H1 (cell line): ENCODE data around the gene ADGRV1. TPM values are rescaled to one million over a fixed set of nuclear protein-coding genes. Genes with fewer than 3 reads are reported as not detected.

Source experiments
- CTCF ChIA-PET: fragments of 300-600 bp; sonication (Branson Sonifier 250); formaldehyde crosslinking; loops from one replicate; lab custom pipeline; 2021; ENCODE audit not compliant: partially characterized antibody; lab: Charles Lee
- POLR2A ChIA-PET: fragments of 300-600 bp; sonication (Branson Sonifier 250); formaldehyde crosslinking; loops from one replicate; lab custom pipeline; 2021; ENCODE audit warnings: inconsistent platforms; ENCODE audit not compliant: partially characterized antibody; lab: Charles Lee
- DNase-seq, 2 experiments: peaks; one replicate each; pipeline versions ENCODE4 v3.0.0 to v3.0.0-alpha.2; 2010 to 2022; ENCODE audit warnings: low spot score in 2 of 2, low read depth in 1 of 2, mixed read lengths in 1 of 2
- FAIRE-seq: peaks from 2 replicates; lab custom pipeline; 2011; peaks lifted over from hg19 to GRCh38; lab: Jason Lieb, UNC
- H2AFZ ChIP-seq: 2 replicates; pipeline ENCODE4 v1.8.1; 2012; ENCODE audit warnings: low read length, inconsistent platforms
- H2AK5ac ChIP-seq: 2 replicates; pipeline ENCODE4 v1.6.1; 2013; ENCODE audit warnings: low read depth, low read length
- H2BK120ac ChIP-seq: replicated peaks from 2 replicates; pipeline ENCODE3; 2013; ENCODE audit warnings: low read depth, low read length, inconsistent platforms
- H2BK12ac ChIP-seq: 2 replicates; pipeline ENCODE4 v1.6.1; 2013; ENCODE audit warnings: low read depth, low read length
- H2BK15ac ChIP-seq: 2 replicates; pipeline ENCODE4 v1.6.1; 2013; ENCODE audit warnings: low read length
- H2BK20ac ChIP-seq: 2 replicates; pipeline ENCODE4 v1.6.1; 2013; ENCODE audit warnings: low read length
- H2BK5ac ChIP-seq: 2 replicates; pipeline ENCODE4 v1.6.1; 2013; ENCODE audit warnings: low read depth, low read length
- H3K14ac ChIP-seq: 2 replicates; pipeline ENCODE4 v1.6.1; 2013; ENCODE audit warnings: inconsistent platforms; ENCODE audit not compliant: insufficient read length
- H3K18ac ChIP-seq: 2 replicates; pipeline ENCODE4 v1.6.1; 2013; ENCODE audit warnings: low read length; ENCODE audit errors: extremely low read depth
- H3K23ac ChIP-seq: 2 replicates; pipeline ENCODE4 v1.6.1; 2013; ENCODE audit warnings: inconsistent platforms; ENCODE audit not compliant: insufficient read length
- H3K23me2 ChIP-seq: 2 replicates; pipeline ENCODE4 v1.6.1; 2013; ENCODE audit warnings: low read depth, low read length
- H3K27ac ChIP-seq: 2 replicates; pipeline ENCODE4 v1.6.1; 2011; ENCODE audit warnings: low read depth, low read length, inconsistent platforms
- H3K27me3 ChIP-seq, 4 experiments: replicated peaks in 1 of 4; 1 replicate in 1 of 4; 2 replicates in 3 of 4; pipeline versions ENCODE4 v1.6.1 to v1.8.1; 2011 to 2013; ENCODE audit warnings: low read length in 3 of 4, mild to moderate bottlenecking in 3 of 4, inconsistent platforms in 2 of 4, mixed read lengths in 2 of 4, moderate library complexity in 1 of 4; ENCODE audit not compliant: control insufficient read depth in 3 of 4, insufficient read depth in 3 of 4; ENCODE audit errors: extremely low read depth in 1 of 4
- H3K36me3 ChIP-seq, 4 experiments: 2 replicates each; pipeline versions ENCODE4 v1.6.1 to v1.8.1; 2011 to 2013; ENCODE audit warnings: mild to moderate bottlenecking in 4 of 4, low read length in 3 of 4, moderate library complexity in 2 of 4, control low read depth in 1 of 4, inconsistent platforms in 1 of 4; ENCODE audit not compliant: insufficient read depth in 4 of 4, control insufficient read depth in 2 of 4
- H3K4ac ChIP-seq: replicated peaks from 2 replicates; pipeline ENCODE3; 2013; ENCODE audit warnings: low read length, low read depth, mixed read lengths, inconsistent platforms; ENCODE audit not compliant: insufficient read length
- H3K4me1 ChIP-seq, 4 experiments: replicated peaks in 1 of 4; 1 replicate in 1 of 4; 2 replicates in 3 of 4; pipeline versions ENCODE4 v1.6.1 to v1.8.1; 2011 to 2013; ENCODE audit warnings: low read length in 3 of 4, inconsistent platforms in 2 of 4, mixed read lengths in 1 of 4; ENCODE audit not compliant: insufficient read depth in 4 of 4, control insufficient read depth in 3 of 4
- H3K4me2 ChIP-seq, 2 experiments: 2 replicates each; pipeline versions ENCODE4 v1.6.1 to v1.8.1; 2011 to 2013; ENCODE audit warnings: low read depth in 2 of 2, low read length in 2 of 2, control low read depth in 1 of 2, inconsistent platforms in 1 of 2, mild to moderate bottlenecking in 1 of 2; ENCODE audit not compliant: insufficient read depth in 1 of 2
- H3K4me3 ChIP-seq, 4 experiments: fragments of 200-600, 300-600 bp in 1 of 4; sonication (generic), shearing (Covaris generic), sonication (Bioruptor Twin) in 1 of 4; 2 replicates each; pipeline versions ENCODE4 v1.5.1 to v1.8.1; 2011 to 2016; ENCODE audit warnings: low read length in 4 of 4, low read depth in 3 of 4, control low read depth in 2 of 4, inconsistent platforms in 2 of 4, mild to moderate bottlenecking in 2 of 4, mixed read lengths in 1 of 4, moderate library complexity in 1 of 4; ENCODE audit not compliant: insufficient read depth in 2 of 4; ENCODE audit errors: extremely low read depth in 1 of 4
- H3K56ac ChIP-seq: replicated peaks from 2 replicates; pipeline ENCODE3; 2013; ENCODE audit warnings: low read depth, mild to moderate bottlenecking, mixed read lengths, low read length, inconsistent platforms; ENCODE audit not compliant: insufficient read length
- H3K79me1 ChIP-seq: 2 replicates; pipeline ENCODE4 v1.6.1; 2013; ENCODE audit warnings: low read depth, low read length, control low read depth
- H3K79me2 ChIP-seq, 2 experiments: 2 replicates each; pipeline versions ENCODE4 v1.6.1 to v1.8.1; 2012 to 2013; ENCODE audit warnings: low read length in 2 of 2, mild to moderate bottlenecking in 2 of 2, inconsistent platforms in 1 of 2; ENCODE audit not compliant: insufficient read depth in 2 of 2, control insufficient read depth in 1 of 2
- H3K9ac ChIP-seq, 4 experiments: replicated peaks in 1 of 4; 1 replicate in 1 of 4; 2 replicates in 3 of 4; pipeline versions ENCODE4 v1.6.1 to v1.8.1; 2011 to 2013; ENCODE audit warnings: low read depth in 3 of 4, low read length in 3 of 4, control low read depth in 2 of 4, mild to moderate bottlenecking in 2 of 4, moderate library complexity in 2 of 4, inconsistent platforms in 1 of 4; ENCODE audit errors: extremely low read depth in 1 of 4
- H3K9me3 ChIP-seq, 2 experiments: 2 replicates each; pipeline versions ENCODE4 v1.6.1 to v1.8.1; 2012 to 2013; ENCODE audit warnings: mild to moderate bottlenecking in 2 of 2, moderate library complexity in 2 of 2, control low read depth in 1 of 2, inconsistent platforms in 1 of 2, low read depth in 1 of 2, low read length in 1 of 2, mixed read lengths in 1 of 2; ENCODE audit not compliant: insufficient read depth in 2 of 2
- H4K20me1 ChIP-seq, 2 experiments: replicated peaks in 1 of 2; 2 replicates each; pipeline versions ENCODE3 to v1.8.1; 2011 to 2013; ENCODE audit warnings: inconsistent platforms in 2 of 2, low read length in 2 of 2, mild to moderate bottlenecking in 1 of 2; ENCODE audit not compliant: insufficient read depth in 2 of 2, control insufficient read depth in 1 of 2
- H4K5ac ChIP-seq: 2 replicates; pipeline ENCODE4 v1.6.1; 2013; ENCODE audit warnings: low read length, low read depth, mixed read lengths, inconsistent platforms; ENCODE audit not compliant: insufficient read length
- H4K8ac ChIP-seq: 2 replicates; pipeline ENCODE4 v1.8.0; 2013; ENCODE audit warnings: mild to moderate bottlenecking, moderate library complexity, low read length, inconsistent platforms; ENCODE audit not compliant: insufficient read depth; ENCODE audit errors: extremely low read depth
- H4K91ac ChIP-seq: replicated peaks from 2 replicates; pipeline ENCODE3; 2013; ENCODE audit warnings: low read length, mixed read lengths, inconsistent platforms; ENCODE audit not compliant: insufficient read length
- CBX5 ChIP-seq: fragments of 300-800, 300-1000 bp; sonication (generic); IDR thresholded peaks from 2 replicates; pipeline ENCODE4 v1.7.1; 2016; ENCODE audit warnings: antibody characterized with exemption, low read length, low read depth
- GTF2F1 ChIP-seq: IDR thresholded peaks from 2 replicates; pipeline ENCODE4 v1.6.1; 2012; ENCODE audit warnings: low read depth, low read length, improper control_type of control experiment, borderline replicate concordance
- MAX ChIP-seq: IDR thresholded peaks from 2 replicates; pipeline ENCODE4 v1.6.1; 2012; ENCODE audit warnings: inconsistent platforms
- SAP30 ChIP-seq: fragments of 300-600 bp; sonication (generic); IDR thresholded peaks from 2 replicates; pipeline ENCODE4 v1.7.1; 2012; ENCODE audit warnings: low read length, moderate library complexity, mild to moderate bottlenecking, inconsistent platforms; ENCODE audit not compliant: insufficient read depth, insufficient replicate concordance
- SP2 ChIP-seq: IDR thresholded peaks from 2 replicates; pipeline ENCODE4 v1.6.1; 2012; ENCODE audit warnings: mild to moderate bottlenecking, low read length, inconsistent platforms
- SRF ChIP-seq: IDR thresholded peaks from 2 replicates; pipeline ENCODE4 v1.6.1; 2011; ENCODE audit warnings: mild to moderate bottlenecking, low read depth, low read length, moderate library complexity
- WGBS, 2 experiments: shearing (Covaris generic) in 1 of 2; methylation state at CpG; one replicate each; pipeline versions ENCODE4 v1.1.6 to v1.1.7; 2013 to 2015; ENCODE audit warnings: low lambda C conversion rate in 2 of 2, mixed read lengths in 2 of 2, inconsistent platforms in 1 of 2, low coverage in 1 of 2, missing lambda C conversion rate in 1 of 2; ENCODE audit not compliant: insufficient replicate concordance in 2 of 2, insufficient coverage in 1 of 2, insufficient read length in 1 of 2; ENCODE audit errors: extremely low coverage in 1 of 2, missing lambda C conversion rate in 1 of 2; 5-methylcytosine and 5-hydroxymethylcytosine counted together
- polyA plus RNA-seq, 7 experiments: library from polyadenylated mRNA; depleted of rRNA in 3 of 7; stranded (reverse) in 5 of 7; unstranded in 2 of 7; fragments of >200 nt in 5 of 7; fragments of 200-250 nt in 2 of 7; gene quantifications; 1 replicate in 5 of 7; 2 replicates in 1 of 7; 4 replicates in 1 of 7; pipeline versions ENCODE4 v1.2.1 to v1.2.3, GENCODE V29; 2011 to 2013; ENCODE audit warnings: missing spikeins in 2 of 7, mixed read lengths in 2 of 7
- total RNA-seq: library from RNA; stranded (reverse); fragmentation: NEBNext Ultra II Directional; extraction: Animal tissue kit (Norgen Biotek cat#: 25700); gene quantifications from 2 replicates; pipeline ENCODE4 v1.2.1, GENCODE V29; 2021

Gene ADGRV1
- total and polyA plus RNA-seq, 2 of the 8 experiments (the other 6 are each of a cell fraction or from before 2014, with no cell fraction given): 53.1 to 62.2 TPM

DNA sequence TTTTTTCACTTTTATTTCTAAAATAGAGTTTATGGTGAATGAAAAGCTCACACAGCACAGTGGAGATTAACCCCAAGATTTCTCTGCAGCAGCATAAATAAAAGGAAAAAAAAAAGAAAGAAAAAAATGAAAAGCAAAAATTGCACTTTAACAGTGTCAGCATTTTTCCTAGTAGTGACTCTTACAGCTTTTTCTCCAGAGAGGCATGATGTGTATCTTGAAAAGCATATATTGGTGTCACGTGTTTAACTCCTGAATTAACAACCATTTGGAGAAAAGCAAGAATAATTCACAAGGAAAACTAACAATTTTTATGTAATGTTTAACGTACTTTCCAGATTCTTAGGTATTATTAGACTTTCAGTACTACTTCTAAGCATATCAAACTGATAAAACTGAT lies 67.9 kb downstream of the ADGRV1 start:
- peaks cover 0 to 1% of the 10 kb centered on the region in 2 experiments for H4K20me1 ChIP-seq
- DNase-seq (no peak), FAIRE-seq (no peak)
- no peak overlapping the region for H2AFZ ChIP-seq
- no peak overlapping the region for H2BK15ac ChIP-seq
- no peak overlapping the region for H3K14ac ChIP-seq
- ChIA-PET POLR2A (no interaction called here), CTCF (no interaction called here)
- TF ChIP-seq MAX (no peak), SAP30 (no peak), SP2 (no peak), GTF2F1 (no peak), CBX5 (no peak), SRF (no peak)
- H3K79me2 ChIP-seq: no peaks in the 10 kb centered on the region
- no peak overlapping the region for H2BK12ac ChIP-seq
- no peak overlapping the region for H3K18ac ChIP-seq
- no peak overlapping the region for H3K23ac ChIP-seq
- no peak overlapping the region for H3K9ac ChIP-seq
- no peak overlapping the region for H4K91ac ChIP-seq
- no peak overlapping the region for H3K4ac ChIP-seq
- no peak overlapping the region for H2BK5ac ChIP-seq
- H3K4me3 ChIP-seq: no peak overlapping the region
- H2BK20ac ChIP-seq: no peak overlapping the region
- no peaks in the 10 kb centered on the region for H3K4me1 ChIP-seq
- no peaks in the 10 kb centered on the region for H3K23me2 ChIP-seq
- no peaks in the 10 kb centered on the region for H3K27me3 ChIP-seq
- H3K4me2 ChIP-seq: no peak overlapping the region
- 92% methylated on average over 2 of the region's 2 CpGs; no CpG with 5 or more reads in 1 of the 2 experiments for WGBS, 2 experiments
- H3K56ac ChIP-seq: no peak overlapping the region
- no peak overlapping the region for H2BK120ac ChIP-seq
- no peak overlapping the region for H2AK5ac ChIP-seq
- H3K9me3 ChIP-seq: no peaks in the 10 kb centered on the region
- H3K36me3 ChIP-seq: peaks cover 4 to 70% (median 27%) of the 10 kb centered on the region in 4 experiments; a peak in 7 of 8 replicates
- no peak overlapping the region for H4K5ac ChIP-seq
- no peak overlapping the region for H4K8ac ChIP-seq
- no peaks in the 10 kb centered on the region for H3K79me1 ChIP-seq
- no peak overlapping the region for H3K27ac ChIP-seq
